Left lung (tissue), 10 donors: Measurements from ENCODE around the gene POC1A. TPM values are rescaled to one million over a fixed set of nuclear protein-coding genes. Genes with fewer than 3 reads are reported as not detected.
A peak's percentile ranks its signal among the peaks of the same experiment; 100 is the strongest.

Experiments used
- ATAC-seq: fragments of 200-7000 bp; cut with Tn5 transposase; one replicate; pipeline ENCODE4 v1.9.1; 2020; ENCODE audit warnings: moderate library complexity
- DNase-seq, 4 donors: peaks; one replicate each; pipeline ENCODE4 v3.0.0-alpha.2; 2013 to 2020
- H3K27ac ChIP-seq, 2 donors: fragments of 200-600 bp; sonication (generic) in 1 of 2; one replicate each; pipeline versions ENCODE4 v1.5.0 to v1.8.0; 2020 to 2021
- H3K27me3 ChIP-seq, 2 donors: fragments of 200-600 bp; sonication (generic) in 1 of 2; one replicate each; pipeline versions ENCODE4 v1.5.0 to v1.8.0; 2020 to 2021
- H3K36me3 ChIP-seq, 2 donors: fragments of 200-600 bp; sonication (generic) in 1 of 2; one replicate each; pipeline versions ENCODE4 v1.5.0 to v1.8.0; 2020 to 2021
- H3K4me1 ChIP-seq, 2 donors: fragments of 200-600 bp; one replicate each; pipeline ENCODE4 v1.8.0; 2021
- H3K4me3 ChIP-seq, 2 donors: fragments of 200-600 bp; sonication (generic) in 1 of 2; one replicate each; pipeline versions ENCODE4 v1.5.0 to v1.8.0; 2020 to 2021; ENCODE audit warnings: mild to moderate bottlenecking in 1 of 2
- H3K9me3 ChIP-seq, 2 donors: fragments of 200-600 bp; sonication (generic) in 1 of 2; one replicate each; pipeline versions ENCODE4 v1.5.0 to v1.8.0; 2020 to 2021
- intact Hi-C, 2 donors: fragments of 100-400 bp; cut with DNase I; formaldehyde crosslinking; loops; one replicate each; pipeline versions ENCODE4 v1.11.2 to v1.14.2; 2022
- polyA plus RNA-seq, 6 donors: library from polyadenylated mRNA; unstranded; fragments of 120-200 nt; gene quantifications; one replicate each; pipeline ENCODE4 v1.2.1, GENCODE V29; 2013; ENCODE audit not compliant: insufficient read length in 6 of 6
- total RNA-seq, 2 donors: library from RNA; stranded (reverse); fragmentation: NEBNext Ultra II Directional; extraction: Animal tissue kit (Norgen Biotek cat#: 25700); gene quantifications; one replicate each; pipeline ENCODE4 v1.2.1, GENCODE V29; 2021
- TF ChIP-seq, protein P1 (sequence below), 2 donors: fragments of 200-600 bp; sonication (generic) in 1 of 2; IDR thresholded peaks; one replicate each; pipeline versions ENCODE4 v1.5.0 to v1.8.0; 2021; ENCODE audit warnings: antibody characterized with exemption in 2 of 2
- donor health status: DM: no; HTN: yes; CAD: no.
- donor health status: DM: no; HTN: no; CAD: no.

Gene POC1A
- total and polyA plus RNA-seq, 8 donors: 5.3 to 16.5 (median 8.3) TPM

- H3K9me3 ChIP-seq: no peaks in the 10 kb centered on the region
- no peak for DNase-seq
- TF ChIP-seq, protein P1, sequence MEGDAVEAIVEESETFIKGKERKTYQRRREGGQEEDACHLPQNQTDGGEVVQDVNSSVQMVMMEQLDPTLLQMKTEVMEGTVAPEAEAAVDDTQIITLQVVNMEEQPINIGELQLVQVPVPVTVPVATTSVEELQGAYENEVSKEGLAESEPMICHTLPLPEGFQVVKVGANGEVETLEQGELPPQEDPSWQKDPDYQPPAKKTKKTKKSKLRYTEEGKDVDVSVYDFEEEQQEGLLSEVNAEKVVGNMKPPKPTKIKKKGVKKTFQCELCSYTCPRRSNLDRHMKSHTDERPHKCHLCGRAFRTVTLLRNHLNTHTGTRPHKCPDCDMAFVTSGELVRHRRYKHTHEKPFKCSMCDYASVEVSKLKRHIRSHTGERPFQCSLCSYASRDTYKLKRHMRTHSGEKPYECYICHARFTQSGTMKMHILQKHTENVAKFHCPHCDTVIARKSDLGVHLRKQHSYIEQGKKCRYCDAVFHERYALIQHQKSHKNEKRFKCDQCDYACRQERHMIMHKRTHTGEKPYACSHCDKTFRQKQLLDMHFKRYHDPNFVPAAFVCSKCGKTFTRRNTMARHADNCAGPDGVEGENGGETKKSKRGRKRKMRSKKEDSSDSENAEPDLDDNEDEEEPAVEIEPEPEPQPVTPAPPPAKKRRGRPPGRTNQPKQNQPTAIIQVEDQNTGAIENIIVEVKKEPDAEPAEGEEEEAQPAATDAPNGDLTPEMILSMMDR (IDR thresholded peaks at IDR 0.05): no peak
- no peak overlapping the region for H3K4me3 ChIP-seq
- intact Hi-C loops: no loop called here
- H3K36me3 ChIP-seq: no peaks in the 10 kb centered on the region
- H3K27me3 ChIP-seq: no peaks in the 10 kb centered on the region
- peak overlapping the region in 1 of 2 donors; percentile 61 for H3K27ac ChIP-seq
- no peak for ATAC-seq
- H3K4me1 ChIP-seq: peaks cover 0 to 36% of the 10 kb centered on the region in 2 donors
Observed at GRCh38 chr3:52063026-52063723, 91.0 kb downstream of the POC1A start.

DNA sequence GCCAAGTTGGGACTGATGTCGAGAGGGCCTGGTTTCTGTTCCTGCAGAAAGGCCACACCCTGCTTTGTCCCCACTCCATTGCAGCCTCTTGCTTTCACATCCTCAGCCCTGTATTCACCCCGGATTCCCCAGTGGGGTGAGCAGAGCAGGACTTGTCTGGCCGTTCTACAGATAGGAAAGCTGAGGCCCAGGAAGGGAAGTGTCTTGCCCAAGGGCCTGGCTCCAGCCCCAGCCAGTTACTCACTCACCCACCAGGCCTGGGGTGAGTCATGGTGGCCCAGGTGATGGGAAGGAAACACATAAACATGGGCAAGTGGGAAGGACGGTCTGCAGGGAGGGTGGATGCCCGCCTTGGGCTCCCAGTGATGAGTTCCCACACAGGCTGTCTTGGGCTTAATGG, 91.7 kb downstream of the POC1A start:
- peak; percentile 50 for ATAC-seq
- TF ChIP-seq, protein P1 (IDR thresholded peaks at IDR 0.05): no peak
- peak in 1 of 4 donors; percentile 83 for DNase-seq
- H3K27me3 ChIP-seq: no peaks in the 10 kb centered on the region
- H3K9me3 ChIP-seq: no peaks in the 10 kb centered on the region
- H3K36me3 ChIP-seq: no peaks in the 10 kb centered on the region
- H3K27ac ChIP-seq: peak overlapping the region in 1 of 2 donors; percentile 61
- H3K4me1 ChIP-seq: peaks cover 4 to 43% of the 10 kb centered on the region in 2 donors
- intact Hi-C loops: no loop called here
- no peak overlapping the region for H3K4me3 ChIP-seq

- Histone ChIP-seq H3K4me3 (no peak overlapping the region), H3K9me3 (no peaks in the 10 kb centered on the region), H3K4me1 (peaks cover 4 to 53% of the 10 kb centered on the region in 2 donors), H3K27me3 (no peaks in the 10 kb centered on the region), H3K27ac (peak overlapping the region in 1 of 2 donors; percentile 61), H3K36me3 (no peaks in the 10 kb centered on the region)
- DNase-seq: no peak
- TF ChIP-seq, protein P1 (IDR thresholded peaks at IDR 0.05): no peak
- intact Hi-C loops: no loop called here
- no peak for ATAC-seq
Observed at GRCh38 chr3:52061121-52061910, 92.9 kb downstream of the POC1A start.

DNA sequence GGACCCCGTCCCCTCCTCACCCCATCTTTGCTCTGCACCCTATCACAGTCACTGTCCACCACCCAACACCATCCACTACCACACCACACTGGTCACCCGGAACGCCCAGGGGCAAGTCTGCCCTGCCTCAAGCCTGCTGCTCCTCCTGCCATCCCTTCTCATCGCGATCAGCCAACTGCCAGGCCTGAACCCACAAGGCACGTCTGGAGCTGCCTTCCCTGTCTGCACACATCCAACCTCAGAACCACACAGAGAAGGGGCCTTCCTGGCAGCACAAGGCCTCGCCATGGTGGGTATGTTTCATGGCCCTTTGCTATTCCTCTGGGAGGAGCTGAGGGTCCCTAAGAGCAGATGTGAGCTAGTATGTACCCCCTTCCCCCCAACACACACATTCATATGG, 94.4 kb downstream of the POC1A start:
- no peaks in the 10 kb centered on the region for H3K36me3 ChIP-seq
- H3K4me1 ChIP-seq: peaks cover 6 to 53% of the 10 kb centered on the region in 2 donors
- no peaks in the 10 kb centered on the region for H3K27me3 ChIP-seq
- H3K4me3 ChIP-seq: no peak overlapping the region
- H3K9me3 ChIP-seq: no peaks in the 10 kb centered on the region
- TF ChIP-seq, protein P1 (IDR thresholded peaks at IDR 0.05): no peak
- intact Hi-C loops: no loop called here
- no peak overlapping the region for H3K27ac ChIP-seq
- ATAC-seq (no peak), DNase-seq (no peak)

- intact Hi-C loops: no loop called here
- peaks cover 0 to 12% of the 10 kb centered on the region in 2 donors for H3K36me3 ChIP-seq
- TF ChIP-seq, protein P1 (IDR thresholded peaks at IDR 0.05): no peak
- peak overlapping the region; percentile 21 to 94 for H3K4me3 ChIP-seq
- ATAC-seq (no peak), DNase-seq (no peak)
- H3K9me3 ChIP-seq: no peaks in the 10 kb centered on the region
- no peaks in the 10 kb centered on the region for H3K27me3 ChIP-seq
- peak overlapping the region; percentile 63 to 91 for H3K27ac ChIP-seq
- peaks cover 24 to 70% of the 10 kb centered on the region in 2 donors for H3K4me1 ChIP-seq
Observed at GRCh38 chr3:52057812-52058495, 96.3 kb downstream of the POC1A start.
